ENCODE results near the gene SGPL1.

- TF ChIP-seq POLR2A (IDR thresholded peaks at IDR 0.05), result no peak
- TF ChIP-seq, protein P1, sequence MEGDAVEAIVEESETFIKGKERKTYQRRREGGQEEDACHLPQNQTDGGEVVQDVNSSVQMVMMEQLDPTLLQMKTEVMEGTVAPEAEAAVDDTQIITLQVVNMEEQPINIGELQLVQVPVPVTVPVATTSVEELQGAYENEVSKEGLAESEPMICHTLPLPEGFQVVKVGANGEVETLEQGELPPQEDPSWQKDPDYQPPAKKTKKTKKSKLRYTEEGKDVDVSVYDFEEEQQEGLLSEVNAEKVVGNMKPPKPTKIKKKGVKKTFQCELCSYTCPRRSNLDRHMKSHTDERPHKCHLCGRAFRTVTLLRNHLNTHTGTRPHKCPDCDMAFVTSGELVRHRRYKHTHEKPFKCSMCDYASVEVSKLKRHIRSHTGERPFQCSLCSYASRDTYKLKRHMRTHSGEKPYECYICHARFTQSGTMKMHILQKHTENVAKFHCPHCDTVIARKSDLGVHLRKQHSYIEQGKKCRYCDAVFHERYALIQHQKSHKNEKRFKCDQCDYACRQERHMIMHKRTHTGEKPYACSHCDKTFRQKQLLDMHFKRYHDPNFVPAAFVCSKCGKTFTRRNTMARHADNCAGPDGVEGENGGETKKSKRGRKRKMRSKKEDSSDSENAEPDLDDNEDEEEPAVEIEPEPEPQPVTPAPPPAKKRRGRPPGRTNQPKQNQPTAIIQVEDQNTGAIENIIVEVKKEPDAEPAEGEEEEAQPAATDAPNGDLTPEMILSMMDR (IDR thresholded peaks at IDR 0.05), result no peak
These were observed 71.3 kb downstream of the SGPL1 start for GRCh38 chr10:70886921-70887665.
